ENCODE results near the gene CLINT1.

The CLINT1 gene

GRCh38 chr5:157845914-157846598 is 12.9 kb downstream of the CLINT1 start:
- no peak for TF ChIP-seq ZNF274 (IDR thresholded peaks at IDR 0.05; ENCODE audit: low read depth, low read length)
- H3K4me3 ChIP-seq (ENCODE audit: low read length) = no peak overlapping the region

- no peak overlapping the region for H3K4me3 ChIP-seq (ENCODE audit: low read length)
- TF ChIP-seq ZNF274 (IDR thresholded peaks at IDR 0.05; ENCODE audit: low read depth, low read length) = no peak
Measured at GRCh38 chr5:157842787-157843186, 16.2 kb downstream of the CLINT1 start.

DNA sequence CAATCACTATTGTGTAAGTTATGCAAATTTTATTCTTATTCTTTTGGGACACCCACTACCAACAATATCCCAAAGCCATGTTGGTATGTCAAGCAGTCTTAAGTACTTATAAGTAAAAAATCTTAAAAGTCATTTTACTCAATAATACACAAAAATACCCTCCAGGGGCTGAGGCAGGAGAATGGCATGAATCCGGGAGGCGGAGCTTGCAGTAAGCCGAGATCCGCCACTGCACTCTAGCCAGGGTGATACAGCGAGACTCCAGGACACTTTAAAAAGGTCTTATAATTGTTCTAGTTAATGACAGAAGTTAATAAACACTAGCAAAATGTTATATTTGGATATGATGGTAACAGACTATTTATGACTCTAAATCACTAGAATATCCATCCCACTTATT is 16.8 kb downstream of the CLINT1 start:
- no peak for TF ChIP-seq ZNF274 (IDR thresholded peaks at IDR 0.05; ENCODE audit: low read depth, low read length)
- H3K4me3 ChIP-seq (ENCODE audit: low read length) = no peak overlapping the region

DNA sequence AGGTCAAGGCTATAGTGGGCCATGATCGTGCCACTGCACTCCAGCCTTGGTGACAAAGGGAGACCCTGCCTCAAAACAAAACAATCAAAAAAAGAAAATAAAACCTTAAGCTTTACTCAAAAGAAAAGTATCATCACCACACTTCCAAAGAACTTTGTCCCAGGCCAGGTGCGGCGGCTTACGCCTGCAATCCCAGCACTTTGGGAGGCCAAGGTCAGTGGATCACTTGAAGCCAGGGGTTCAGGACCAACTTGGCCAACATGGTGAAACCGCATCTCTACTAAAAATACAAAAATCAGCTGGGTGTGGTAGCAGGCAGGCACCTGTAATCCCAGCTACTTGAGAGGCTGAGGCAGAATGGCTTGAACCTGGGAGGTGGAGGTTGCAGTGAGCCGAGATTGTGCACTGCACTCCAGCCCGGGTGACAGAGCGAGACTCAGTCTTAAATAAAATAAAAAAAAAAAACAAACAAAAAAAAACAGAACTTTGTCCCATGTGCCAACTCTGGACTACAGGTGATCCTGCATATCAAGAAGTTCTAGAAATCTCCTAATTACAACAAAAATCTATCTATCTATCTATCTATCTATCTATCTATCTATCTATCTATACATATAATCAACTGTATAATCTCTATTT is 19.7 kb downstream of the CLINT1 start:
- no peak for TF ChIP-seq ZNF274 (IDR thresholded peaks at IDR 0.05; ENCODE audit: low read depth, low read length)
- H3K4me3 ChIP-seq (ENCODE audit: low read length) = no peak overlapping the region

- TF ChIP-seq ZNF274 (IDR thresholded peaks at IDR 0.05; ENCODE audit: low read depth, low read length) = no peak
- H3K4me3 ChIP-seq (ENCODE audit: low read length) = no peak overlapping the region
Measured at GRCh38 chr5:157836121-157836753, 22.7 kb downstream of the CLINT1 start.

DNA sequence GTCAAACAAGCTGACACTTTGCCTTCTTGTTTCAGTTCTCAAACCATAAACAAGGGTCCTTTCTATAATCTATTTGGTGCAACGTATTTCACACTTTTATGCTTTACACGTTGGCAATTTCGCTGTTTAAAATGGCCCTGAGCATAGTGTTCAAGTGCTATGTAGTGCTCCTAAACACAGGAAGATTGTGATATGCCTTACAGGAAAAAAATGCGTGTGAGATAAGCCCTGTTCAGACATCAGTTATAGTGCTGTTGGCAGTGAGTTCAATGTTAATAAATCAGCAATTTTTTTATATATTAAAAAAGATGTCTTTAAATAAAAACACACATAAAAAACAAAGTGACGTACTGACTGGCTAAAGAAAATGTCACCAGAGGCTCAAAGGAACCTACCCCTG is 23.9 kb downstream of the CLINT1 start:
- no peak for TF ChIP-seq ZNF274 (IDR thresholded peaks at IDR 0.05; ENCODE audit: low read depth, low read length)
- H3K4me3 ChIP-seq (ENCODE audit: low read length) = no peak overlapping the region

DNA sequence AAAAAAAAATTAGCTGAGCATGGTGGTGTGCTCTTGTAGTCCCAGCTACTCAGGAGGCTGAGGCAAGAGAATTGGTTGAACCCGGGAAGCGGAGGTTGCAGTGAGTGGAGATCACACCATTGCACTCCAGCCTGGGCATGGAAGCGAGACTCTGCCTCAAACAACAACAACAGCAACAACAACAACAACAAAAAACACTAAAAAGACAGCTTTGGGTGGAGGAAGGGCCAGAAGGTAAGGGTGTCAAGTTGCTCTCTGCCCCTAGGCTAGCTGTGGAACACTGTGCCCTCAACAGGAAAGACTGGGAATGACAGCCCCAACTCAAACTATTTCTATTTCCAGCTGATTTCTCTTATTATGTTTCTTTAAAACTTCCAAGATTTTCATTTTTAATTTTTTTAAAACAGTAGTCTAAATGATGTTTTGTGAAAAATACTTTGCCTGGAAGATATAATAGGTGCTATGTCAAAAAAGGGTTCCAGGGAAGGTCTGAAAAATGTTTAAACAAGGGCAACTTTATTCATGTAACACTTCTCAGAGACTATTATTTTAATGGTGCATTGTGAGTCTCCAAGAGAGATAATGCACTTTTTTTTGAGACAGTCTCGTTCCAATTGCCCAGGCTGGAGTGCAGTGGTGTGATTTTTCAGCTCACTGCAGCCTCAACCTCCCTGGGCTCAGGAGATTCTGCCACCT is 29.9 kb downstream of the CLINT1 start:
- no peak for TF ChIP-seq ZNF274 (IDR thresholded peaks at IDR 0.05; ENCODE audit: low read depth, low read length)
- no peak overlapping the region for H3K4me3 ChIP-seq (ENCODE audit: low read length)

DNA sequence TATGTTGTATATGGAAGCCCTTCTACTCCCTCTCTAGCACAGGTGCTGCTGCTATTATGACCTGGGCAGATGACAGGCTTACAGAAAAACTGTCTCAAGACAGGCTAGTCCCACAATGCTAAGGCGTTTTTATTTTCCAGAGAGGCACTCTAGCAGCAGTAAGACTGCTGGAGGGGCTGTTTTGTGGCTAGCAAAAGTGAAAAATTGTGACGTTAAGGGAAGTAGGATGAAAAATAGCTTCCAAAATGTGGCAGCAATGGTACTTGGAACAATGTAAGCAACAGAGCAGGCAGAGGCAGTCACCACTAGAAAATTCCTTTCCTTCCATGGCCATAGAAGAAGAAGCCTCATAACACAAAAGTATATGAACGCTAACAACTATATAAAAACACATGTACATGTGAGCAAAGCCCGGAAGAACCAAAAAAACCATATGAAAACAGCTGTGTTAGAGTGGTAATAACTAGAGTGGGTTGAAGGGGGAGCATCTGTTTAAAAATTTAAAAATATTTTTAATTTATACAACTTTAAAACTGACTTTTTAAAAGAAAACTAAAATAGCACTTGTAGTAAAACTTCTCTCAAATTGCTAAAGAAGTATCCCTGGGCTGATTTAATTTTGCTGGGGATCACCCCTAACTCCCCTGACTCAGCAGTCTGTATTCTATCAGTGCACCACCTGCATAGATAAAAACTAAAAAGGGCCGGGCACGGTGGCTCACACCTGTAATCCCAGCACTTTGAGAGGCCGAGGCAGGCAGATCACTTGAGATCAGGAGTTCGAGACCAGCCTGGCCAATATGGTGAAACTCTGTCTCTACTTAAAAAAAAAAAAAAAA is 30.6 kb downstream of the CLINT1 start:
- TF ChIP-seq ZNF274 (IDR thresholded peaks at IDR 0.05; ENCODE audit: low read depth, low read length) = no peak
- no peak overlapping the region for H3K4me3 ChIP-seq (ENCODE audit: low read length)

- no peak overlapping the region for H3K4me3 ChIP-seq (ENCODE audit: low read length)
- TF ChIP-seq ZNF274 (IDR thresholded peaks at IDR 0.05; ENCODE audit: low read depth, low read length) = no peak
Measured at GRCh38 chr5:157827423-157827822, 31.5 kb downstream of the CLINT1 start.

DNA sequence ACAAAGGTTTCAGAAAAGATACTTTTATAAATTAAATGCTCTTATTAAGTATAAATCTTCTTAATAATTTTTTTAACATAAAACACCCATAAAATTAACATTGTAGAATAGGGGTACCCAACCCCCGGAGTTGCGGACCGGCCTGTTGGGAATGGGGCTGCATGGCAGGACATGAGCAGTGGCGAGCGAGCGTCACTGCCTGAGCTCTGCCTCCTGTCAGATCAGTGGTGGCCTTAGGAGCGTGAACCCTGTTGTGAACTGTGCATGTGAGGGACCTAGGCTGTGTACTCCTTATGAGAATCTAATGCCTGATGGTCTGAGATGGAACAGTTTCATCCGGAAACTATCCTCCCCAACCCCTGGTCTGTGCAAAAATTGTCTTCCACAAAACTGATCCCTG is 35.3 kb downstream of the CLINT1 start:
- no peak for TF ChIP-seq ZNF274 (IDR thresholded peaks at IDR 0.05; ENCODE audit: low read depth, low read length)

GRCh38 chr5:157821822-157822622 is 36.9 kb downstream of the CLINT1 start:
- no peak for TF ChIP-seq ZNF274 (IDR thresholded peaks at IDR 0.05; ENCODE audit: low read depth, low read length)
- H3K4me3 ChIP-seq (ENCODE audit: low read length) = no peak overlapping the region

More for the DNA sequence above, 35.3 kb downstream of the CLINT1 start:
- no peak overlapping the region for H3K4me3 ChIP-seq (ENCODE audit: low read length)

GRCh38 chr5:157821405-157821804 is 37.5 kb downstream of the CLINT1 start:
- no peak for TF ChIP-seq ZNF274 (IDR thresholded peaks at IDR 0.05; ENCODE audit: low read depth, low read length)
- H3K4me3 ChIP-seq (ENCODE audit: low read length) = no peak overlapping the region
